Lower leg skin (tissue), 4 donors: ENCODE results near the gene IL10RA. TPM values are rescaled to one million over a fixed set of nuclear protein-coding genes. Genes with fewer than 3 reads are reported as not detected.

Source experiments
- DNase-seq, 2 donors: peaks; one replicate each; pipeline ENCODE4 v3.0.0-alpha.2; 2019; ENCODE audit warnings: low spot score in 2 of 2
- H3K4me3 ChIP-seq: fragments of 200-600 bp; sonication (generic); 2 replicates; pipeline ENCODE4 v1.5.1; 2017; ENCODE audit warnings: mild to moderate bottlenecking, low read depth; ENCODE audit not compliant: poor library complexity, severe bottlenecking
- POLR2A ChIP-seq, 2 donors: fragments of 450-650 bp; IDR thresholded peaks; one replicate each; pipeline ENCODE4 v1.6.1; 2016 to 2017; ENCODE audit warnings: antibody characterized with exemption in 2 of 2, mild to moderate bottlenecking in 1 of 2, moderate library complexity in 1 of 2
- WGBS, 2 donors: methylation state at CpG; one replicate each; pipeline ENCODE4 v1.1.5; 2018; 5-methylcytosine and 5-hydroxymethylcytosine counted together
- intact Hi-C: fragments of 100-400 bp; cut with DNase I; formaldehyde crosslinking; loops from one replicate; pipeline ENCODE4 v1.15.0; 2023; ENCODE audit warnings: low total_unique reads
- total RNA-seq, 4 donors: library from RNA; depleted of rRNA; stranded (reverse); fragments of >200 nt; gene quantifications; one replicate each; pipeline ENCODE4 v1.1.0, GENCODE V29; 2016
- TF ChIP-seq, protein P1 (sequence below), 3 donors: fragments of 450-650 bp; IDR thresholded peaks; one replicate each; pipeline ENCODE4 v1.5.1; 2016; ENCODE audit warnings: antibody characterized with exemption in 3 of 3, mild to moderate bottlenecking in 3 of 3, moderate library complexity in 2 of 3

IL10RA gene
- total RNA-seq, 4 donors from 2014 or later = 5.7 to 14.9 (median 8.1) TPM

DNA sequence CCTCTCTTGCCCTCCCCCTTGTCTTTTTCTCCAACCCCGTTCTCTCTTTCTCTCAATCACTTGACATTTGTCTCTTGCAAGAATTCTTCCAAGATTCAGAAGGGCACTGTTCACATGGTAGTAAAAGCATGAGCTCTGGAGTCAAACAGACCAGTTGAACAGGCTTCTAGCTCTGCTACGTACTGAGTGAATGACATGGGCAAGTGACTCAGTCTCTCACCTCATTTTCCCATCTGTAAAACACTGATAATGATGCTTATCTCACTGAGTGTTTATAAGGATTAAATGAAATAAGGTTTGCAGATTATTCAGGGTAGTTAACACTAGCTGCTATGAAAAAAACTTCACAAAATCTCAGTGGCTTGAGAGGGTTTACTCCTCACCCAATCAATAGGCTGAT, 5.9 kb upstream of the IL10RA start:
- 35 to 48% methylated on average over 2 of the region's 2 CpGs for WGBS, 2 donors
- TF ChIP-seq, protein P1, sequence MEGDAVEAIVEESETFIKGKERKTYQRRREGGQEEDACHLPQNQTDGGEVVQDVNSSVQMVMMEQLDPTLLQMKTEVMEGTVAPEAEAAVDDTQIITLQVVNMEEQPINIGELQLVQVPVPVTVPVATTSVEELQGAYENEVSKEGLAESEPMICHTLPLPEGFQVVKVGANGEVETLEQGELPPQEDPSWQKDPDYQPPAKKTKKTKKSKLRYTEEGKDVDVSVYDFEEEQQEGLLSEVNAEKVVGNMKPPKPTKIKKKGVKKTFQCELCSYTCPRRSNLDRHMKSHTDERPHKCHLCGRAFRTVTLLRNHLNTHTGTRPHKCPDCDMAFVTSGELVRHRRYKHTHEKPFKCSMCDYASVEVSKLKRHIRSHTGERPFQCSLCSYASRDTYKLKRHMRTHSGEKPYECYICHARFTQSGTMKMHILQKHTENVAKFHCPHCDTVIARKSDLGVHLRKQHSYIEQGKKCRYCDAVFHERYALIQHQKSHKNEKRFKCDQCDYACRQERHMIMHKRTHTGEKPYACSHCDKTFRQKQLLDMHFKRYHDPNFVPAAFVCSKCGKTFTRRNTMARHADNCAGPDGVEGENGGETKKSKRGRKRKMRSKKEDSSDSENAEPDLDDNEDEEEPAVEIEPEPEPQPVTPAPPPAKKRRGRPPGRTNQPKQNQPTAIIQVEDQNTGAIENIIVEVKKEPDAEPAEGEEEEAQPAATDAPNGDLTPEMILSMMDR (IDR thresholded peaks at IDR 0.05) = no peak
- TF ChIP-seq POLR2A (IDR thresholded peaks at IDR 0.05) = no peak
- intact Hi-C loops = no loop called here
- DNase-seq = no peak
- H3K4me3 ChIP-seq = no peak overlapping the region

DNA sequence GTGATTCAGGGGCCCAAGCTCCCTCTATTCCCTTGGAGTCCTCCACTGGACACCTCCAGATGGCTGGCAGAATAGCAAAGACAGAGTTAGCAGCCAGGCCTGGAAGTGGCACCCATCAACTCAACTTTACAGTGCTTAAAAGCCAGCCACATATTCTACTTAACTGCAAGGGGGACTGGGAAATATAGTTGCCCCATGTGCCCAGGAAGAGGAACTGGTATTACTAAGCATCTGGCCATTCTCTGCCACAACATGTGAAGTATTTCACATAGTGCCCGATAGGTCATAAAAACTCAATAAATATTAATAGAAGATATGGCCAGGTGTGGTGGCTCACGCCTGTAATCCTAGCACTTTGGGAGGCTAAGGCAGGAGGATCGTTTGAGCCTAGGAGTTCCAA, 5.5 kb upstream of the IL10RA start:
- no peak overlapping the region for H3K4me3 ChIP-seq
- peak in 1 of 2 donors; percentile 32 for DNase-seq
- 81 to 91% methylated on average over 3 of the region's 3 CpGs for WGBS, 2 donors
- no peak for TF ChIP-seq POLR2A (IDR thresholded peaks at IDR 0.05)
- TF ChIP-seq, protein P1 (IDR thresholded peaks at IDR 0.05) = no peak
- intact Hi-C loops = no loop called here

- intact Hi-C loops = no loop called here
- no peak overlapping the region for H3K4me3 ChIP-seq
- peak in 1 of 2 donors; percentile 74 for DNase-seq
- no peak for TF ChIP-seq POLR2A (IDR thresholded peaks at IDR 0.05)
- TF ChIP-seq, protein P1 (IDR thresholded peaks at IDR 0.05) = no peak
- WGBS, 2 donors = 71 to 84% methylated on average over 3 of the region's 3 CpGs
Measured at GRCh38 chr11:117983163-117983475, 3.1 kb upstream of the IL10RA start.

DNA sequence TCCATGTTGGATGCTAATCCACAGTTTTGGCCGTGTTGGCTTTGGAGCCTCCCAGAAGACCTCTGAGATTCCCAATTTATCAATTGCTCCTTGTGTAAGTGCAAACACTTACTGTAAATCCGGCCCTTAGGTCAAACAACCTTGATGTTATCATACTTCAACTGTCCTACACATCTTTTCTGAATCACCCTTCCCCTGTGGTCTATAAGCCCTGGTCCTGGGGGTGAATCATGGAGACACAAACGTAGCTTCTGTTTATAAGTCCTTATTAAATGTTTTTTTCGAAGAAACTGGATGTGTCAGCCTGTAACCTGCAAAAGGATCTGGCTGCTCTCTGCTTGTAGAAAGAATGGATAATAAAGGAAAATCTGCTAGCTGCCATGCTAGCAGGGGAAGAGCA, 1.7 kb upstream of the IL10RA start:
- 72 to 82% methylated on average over 4 of the region's 4 CpGs for WGBS, 2 donors
- DNase-seq = peak in 1 of 2 donors; percentile 40
- intact Hi-C loops = no loop called here
- H3K4me3 ChIP-seq = no peak overlapping the region
- TF ChIP-seq, protein P1 (IDR thresholded peaks at IDR 0.05) = no peak
- no peak for TF ChIP-seq POLR2A (IDR thresholded peaks at IDR 0.05)

GRCh38 chr11:117986981-117987574, 884 bp downstream of the IL10RA start:
- DNase-seq = no peak
- 49 to 55% methylated on average over 15 of the region's 15 CpGs for WGBS, 2 donors
- TF ChIP-seq, protein P1 (IDR thresholded peaks at IDR 0.05) = no peak
- no peak for TF ChIP-seq POLR2A (IDR thresholded peaks at IDR 0.05)
- H3K4me3 ChIP-seq = no peak overlapping the region
- intact Hi-C loops = no loop called here
